Ramos (cell line): ENCODE data around the gene BBS1.

Experiments used
- in situ Hi-C: fragments of 300-500 bp; cut with MboI; formaldehyde crosslinking; loops from one replicate; pipeline ENCODE4 v1.14.3; 2022; ENCODE audit warnings: low sequenced_read_pairs; ENCODE audit not compliant: unreplicated experiment

Gene BBS1

GRCh38 chr11:66476841-66477251 is 33.6 kb upstream of the BBS1 start:
- in situ Hi-C loops, result loop anchor here (5.0 kb wide), 1 partner anchor 70 kb away; no protein-coding TSS in a partner anchor

GRCh38 chr11:66477263-66478201 is 32.9 kb upstream of the BBS1 start:
- in situ Hi-C loops, result loop anchor here (5.0 kb wide), 1 partner anchor 70 kb away; no protein-coding TSS in a partner anchor

- in situ Hi-C loops, result loop anchor here (5.0 kb wide), 1 partner anchor 72 kb away; no protein-coding TSS in a partner anchor
These were observed 31.6 kb upstream of the BBS1 start for GRCh38 chr11:66478729-66479393.

- in situ Hi-C loops, result loop anchor here (5.0 kb wide), 1 partner anchor 72 kb away; no protein-coding TSS in a partner anchor
These were observed 30.9 kb upstream of the BBS1 start for GRCh38 chr11:66479394-66480116.

- in situ Hi-C loops, result no loop called here
These were observed 30.1 kb upstream of the BBS1 start, which contains the start of gene DPP3 for GRCh38 chr11:66480117-66480938. Gene DPP3 (plus strand): TSS chr11:66480434. CDS start chr11:66482201, 1,767 bp downstream.

- in situ Hi-C loops, result no loop called here
These were observed 25.5 kb upstream of the BBS1 start for GRCh38 chr11:66484806-66485380.

- in situ Hi-C loops, result no loop called here
These were observed 21.5 kb upstream of the BBS1 start for GRCh38 chr11:66488957-66489356.

GRCh38 chr11:66489636-66490035 is 20.8 kb upstream of the BBS1 start:
- in situ Hi-C loops, result no loop called here

GRCh38 chr11:66491315-66491935 is 19.0 kb upstream of the BBS1 start:
- in situ Hi-C loops, result no loop called here

- in situ Hi-C loops, result no loop called here
These were observed 18.1 kb upstream of the BBS1 start for GRCh38 chr11:66492161-66492865.

- in situ Hi-C loops, result no loop called here
These were observed 17.3 kb upstream of the BBS1 start for GRCh38 chr11:66493130-66493529.

- in situ Hi-C loops, result no loop called here
These were observed 16.0 kb upstream of the BBS1 start for GRCh38 chr11:66494458-66494857.

GRCh38 chr11:66494935-66495334 is 15.5 kb upstream of the BBS1 start:
- in situ Hi-C loops, result no loop called here

- in situ Hi-C loops, result no loop called here
These were observed 15.0 kb upstream of the BBS1 start for GRCh38 chr11:66495401-66495854.

GRCh38 chr11:66497206-66497605 is 13.2 kb upstream of the BBS1 start:
- in situ Hi-C loops, result no loop called here

GRCh38 chr11:66498506-66498905 is 11.9 kb upstream of the BBS1 start:
- in situ Hi-C loops, result no loop called here

- in situ Hi-C loops, result no loop called here
These were observed 5.1 kb upstream of the BBS1 start for GRCh38 chr11:66505276-66505816.

- in situ Hi-C loops, result no loop called here
These were observed 1.3 kb upstream of the BBS1 start for GRCh38 chr11:66509131-66509561.
